Stimulated activated CD4-positive, alpha-beta T cell treated with anti-CD3 and anti-CD28 coated beads, Interleukin-2, amount 100 ng/mL, for 48 hours (primary cell): Measurements from ENCODE around the gene OR52K2.
"Not testable (repeated sequence)": the region's sequence is repeated elsewhere in the genome, so short reads cannot be mapped to it uniquely, and the experiment has no call there.

Source experiments
- DNase-seq, 2 donors: peaks; one replicate each; pipeline ENCODE4 v3.0.0-alpha.2; 2020

Gene OR52K2

DNA sequence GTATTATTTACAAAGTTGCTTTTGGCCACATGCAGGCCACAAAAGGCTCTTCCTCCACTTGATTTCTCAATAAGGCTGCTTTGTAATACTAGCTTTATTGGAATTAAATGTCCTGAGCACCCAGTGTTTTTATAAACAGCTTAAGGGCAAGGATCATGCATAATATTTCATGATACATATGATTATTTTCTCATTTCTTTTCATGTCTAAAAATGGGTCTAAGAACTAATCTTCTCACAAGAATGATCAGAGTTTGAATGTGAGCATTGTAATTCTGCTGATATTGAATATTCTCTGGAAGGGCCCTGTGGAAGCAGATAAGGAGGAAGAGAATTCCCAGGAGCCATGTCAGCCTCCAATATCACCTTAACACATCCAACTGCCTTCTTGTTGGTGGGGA lies at the start of gene OR52K2:
OR52K2 (plus strand) TSS at position 301 of the 400 bp plus-strand sequence; CDS start at position 346, 45 bp downstream.
- no peak for DNase-seq

GRCh38 chr11:4406206-4406605 lies 42.9 kb upstream of the OR52K2 start:
- not testable (repeated sequence) for DNase-seq

DNA sequence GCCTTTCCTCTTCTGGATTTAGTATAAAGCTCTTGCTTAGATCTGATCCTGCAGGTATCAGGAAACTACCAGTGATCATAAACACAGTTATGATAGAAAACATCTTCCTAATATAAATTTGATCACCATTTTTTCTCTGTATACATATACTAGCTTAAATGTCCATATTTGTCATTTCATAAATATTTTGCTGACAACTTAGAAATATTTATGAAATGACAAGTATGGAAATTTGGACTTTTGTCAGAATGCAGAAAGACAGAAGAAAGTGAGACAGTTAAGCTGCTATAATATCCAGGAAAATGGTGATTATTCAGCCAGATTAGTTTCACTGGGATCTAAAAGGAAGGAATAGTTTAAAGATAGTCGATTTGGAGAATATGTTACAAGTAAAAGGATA lies 32.8 kb upstream of the OR52K2 start:
- no peak for DNase-seq

DNA sequence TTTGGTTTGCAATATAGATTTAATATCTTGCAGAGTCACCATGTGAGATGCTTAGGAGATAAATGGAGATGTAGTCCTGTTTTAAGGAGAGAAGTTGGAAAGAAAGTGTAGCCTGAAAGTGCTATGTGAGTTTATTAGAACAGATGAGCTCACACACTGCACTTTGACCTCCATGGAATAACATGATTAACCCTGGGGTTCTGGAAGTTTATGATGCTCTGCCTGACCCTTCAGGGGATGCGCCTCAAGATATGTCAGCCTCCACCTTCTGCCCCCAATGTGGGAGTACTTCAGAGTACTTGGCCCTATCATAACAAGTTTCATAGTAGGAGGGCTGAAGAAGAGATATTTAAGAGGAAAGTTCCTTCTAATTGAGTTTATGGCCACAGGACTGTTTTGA lies 32.3 kb upstream of the OR52K2 start:
- no peak for DNase-seq

- DNase-seq, result no peak
Measured at GRCh38 chr11:4418403-4418802, 30.7 kb upstream of the OR52K2 start.

DNA sequence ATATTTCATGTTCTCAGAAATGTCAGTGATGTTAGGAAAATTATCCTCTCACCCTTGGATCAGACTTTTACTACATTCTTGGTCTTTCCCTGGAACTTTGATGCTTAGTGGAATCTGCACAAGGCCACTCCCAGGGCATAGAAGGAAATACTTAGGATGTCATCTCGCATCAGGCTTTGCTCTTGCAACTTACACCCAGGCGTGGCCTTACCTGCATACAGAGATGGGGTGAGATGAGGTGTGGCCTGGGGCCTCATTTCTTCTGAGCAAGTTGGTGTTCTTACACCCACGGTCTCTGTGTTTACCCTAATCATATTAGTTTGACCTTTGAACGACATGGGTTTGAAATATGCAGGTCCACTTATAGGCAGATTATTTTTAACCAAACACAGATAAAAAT lies 19.0 kb upstream of the OR52K2 start:
- no peak for DNase-seq

DNA sequence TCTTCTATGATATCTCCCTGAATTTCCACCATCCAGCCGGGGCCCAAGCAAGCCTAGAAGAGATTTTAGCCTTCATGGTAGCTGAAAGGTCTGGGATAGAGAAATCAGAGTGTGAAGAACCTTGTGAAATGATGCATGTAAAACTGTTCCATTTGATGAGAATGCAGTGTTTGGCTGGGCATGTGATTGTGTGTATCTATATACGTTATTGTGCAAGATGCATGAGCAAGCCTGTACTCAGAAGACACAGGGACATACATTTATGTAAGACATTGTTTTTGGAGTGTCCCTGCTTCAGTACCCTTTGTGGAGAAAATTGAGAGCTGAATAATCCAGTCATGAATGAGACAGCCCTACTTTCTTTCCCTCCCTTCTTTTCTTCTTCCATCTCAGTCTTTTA lies 15.2 kb upstream of the OR52K2 start:
- no peak for DNase-seq

DNA sequence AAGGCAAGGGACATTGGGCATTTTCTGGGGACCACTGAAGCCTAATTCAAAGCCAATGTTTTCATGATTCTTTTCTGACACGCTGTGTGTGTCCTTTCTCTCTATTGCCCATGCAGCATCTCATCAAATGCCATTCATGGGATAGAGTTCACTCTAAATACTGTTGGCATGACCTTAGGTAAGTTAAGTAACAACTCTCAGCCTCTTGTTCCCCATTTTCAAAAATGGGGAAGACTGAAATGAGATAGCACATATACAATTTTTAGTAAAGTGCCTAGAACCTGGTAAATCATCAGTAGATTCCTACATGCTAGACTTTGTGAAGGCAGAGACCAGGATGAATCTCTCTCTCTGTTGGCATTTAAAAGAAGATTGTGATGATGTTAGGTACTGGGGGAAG lies 12.7 kb upstream of the OR52K2 start:
- DNase-seq, result no peak

- DNase-seq, result no peak
Measured at GRCh38 chr11:4441515-4441914, 7.6 kb upstream of the OR52K2 start.

DNA sequence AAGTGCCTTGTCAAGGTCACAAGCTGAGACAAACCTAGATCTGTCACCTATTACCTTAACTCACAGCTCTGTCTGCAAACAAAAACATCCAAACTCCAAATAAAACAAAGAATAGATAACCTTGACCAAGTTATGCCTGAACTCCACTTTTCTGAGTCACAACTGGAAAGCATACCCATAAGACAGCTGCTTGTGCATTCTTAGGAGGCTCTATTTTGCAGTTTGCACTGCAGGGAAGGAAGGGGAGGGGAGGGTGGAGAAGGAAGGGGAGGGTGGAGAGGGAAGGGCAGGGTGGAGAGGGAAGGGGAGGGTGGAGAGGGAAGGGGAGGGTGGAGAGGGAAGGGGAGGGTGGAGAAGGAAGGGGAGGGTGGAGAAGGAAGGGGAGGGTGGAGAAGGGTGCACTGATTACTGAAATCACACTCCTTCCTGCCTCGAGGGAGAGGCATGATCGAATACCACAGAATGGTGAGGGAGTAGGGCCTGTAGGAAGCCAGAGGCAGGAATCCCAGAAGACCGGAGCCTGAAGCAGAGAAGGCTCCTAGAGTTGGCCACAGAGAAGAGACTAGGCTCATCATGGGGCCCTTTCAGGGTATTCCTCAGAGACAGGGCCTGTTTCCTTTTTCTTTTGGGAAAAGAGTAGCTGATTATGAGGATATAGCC lies 5.7 kb upstream of the OR52K2 start:
- no peak for DNase-seq

- no peak for DNase-seq
Measured at GRCh38 chr11:4453118-4453517, 4.0 kb downstream of the OR52K2 start.

DNA sequence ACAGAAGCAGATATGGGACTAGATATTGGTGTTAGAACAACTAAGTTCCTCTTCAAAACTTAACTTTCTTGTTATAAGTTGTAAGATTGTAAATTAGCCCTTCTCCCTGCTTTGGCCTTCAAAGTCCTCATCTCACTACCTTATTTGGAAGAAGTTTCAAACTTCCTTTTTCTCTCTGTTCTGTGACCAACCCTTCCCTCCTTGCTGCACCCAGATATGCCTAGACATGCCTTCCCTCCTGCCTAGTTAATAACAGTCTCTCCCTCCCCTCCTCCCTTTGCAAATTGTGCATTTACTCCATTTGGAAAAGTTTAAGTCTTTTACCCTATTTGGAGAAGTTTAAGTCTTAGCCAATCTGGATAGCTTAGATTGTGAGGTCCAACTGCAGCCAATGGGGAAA lies 4.9 kb downstream of the OR52K2 start:
- no peak for DNase-seq

GRCh38 chr11:4455419-4455818 lies 6.3 kb downstream of the OR52K2 start:
- DNase-seq, result no peak

GRCh38 chr11:4459500-4459899 lies 10.4 kb downstream of the OR52K2 start:
- no peak for DNase-seq

DNA sequence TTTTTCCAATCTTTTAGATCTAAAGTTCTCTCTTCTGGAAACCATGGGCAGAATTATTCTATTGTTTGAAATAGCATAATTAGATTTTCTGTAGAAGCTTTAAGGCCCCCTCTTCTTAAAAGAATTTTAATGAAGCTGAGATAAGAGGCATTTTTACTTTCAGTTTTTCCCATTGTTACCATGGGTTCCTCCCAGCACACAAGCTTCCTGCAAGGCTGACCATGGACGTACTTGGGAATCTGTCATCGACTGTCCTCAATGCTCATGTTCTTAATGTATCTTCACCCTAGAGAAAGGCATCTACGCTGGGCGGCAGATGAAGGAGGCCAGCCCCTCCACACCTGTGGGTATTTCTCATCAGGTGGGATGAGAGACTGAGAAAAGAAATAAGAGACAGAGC lies 11.1 kb downstream of the OR52K2 start:
- DNase-seq, result no peak

DNA sequence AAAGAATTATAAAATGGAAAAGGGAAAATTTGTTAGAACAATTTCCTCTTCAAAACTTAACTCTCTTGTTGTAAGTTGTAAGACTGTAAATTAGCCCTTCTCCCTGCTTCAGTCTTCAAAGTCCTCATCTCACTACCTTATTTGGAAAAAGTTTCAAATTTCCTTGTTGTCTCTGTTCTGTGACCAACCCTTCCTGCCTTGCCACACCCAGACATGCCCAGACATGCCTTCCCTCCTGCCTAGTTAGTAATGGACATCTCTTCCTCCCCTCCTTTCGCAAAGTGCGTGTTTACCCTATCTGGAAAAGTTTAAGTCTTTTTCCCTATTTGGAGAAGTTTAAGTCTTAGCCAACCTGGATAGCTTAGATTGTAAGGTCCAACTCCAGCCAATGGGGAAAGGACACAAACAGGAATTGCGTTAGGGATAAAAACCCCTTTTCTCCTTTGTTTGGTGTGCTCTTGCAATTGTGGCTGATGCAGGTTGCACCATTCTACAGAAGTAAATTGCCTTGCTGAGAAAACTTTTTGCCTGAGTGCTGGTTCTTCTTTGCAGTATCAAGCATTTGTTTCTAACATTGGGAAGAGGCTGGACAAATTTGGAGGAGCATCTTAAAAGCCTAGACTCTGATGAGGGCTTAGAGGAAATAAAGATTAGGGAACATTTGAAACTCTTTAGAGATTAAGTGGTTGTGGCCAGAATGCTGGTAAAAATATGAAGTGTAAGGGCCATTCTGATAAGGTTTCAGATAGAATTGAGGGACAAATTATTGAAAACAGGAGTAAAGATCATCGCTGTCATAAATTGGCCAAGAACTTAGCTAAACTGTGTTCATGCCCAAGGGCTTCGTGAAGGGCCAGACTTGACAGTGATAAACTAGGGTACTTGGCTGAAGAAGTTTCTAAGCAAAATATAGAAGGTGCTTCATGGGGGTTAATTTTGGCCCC lies 15.4 kb downstream of the OR52K2 start:
- DNase-seq, result no peak

DNA sequence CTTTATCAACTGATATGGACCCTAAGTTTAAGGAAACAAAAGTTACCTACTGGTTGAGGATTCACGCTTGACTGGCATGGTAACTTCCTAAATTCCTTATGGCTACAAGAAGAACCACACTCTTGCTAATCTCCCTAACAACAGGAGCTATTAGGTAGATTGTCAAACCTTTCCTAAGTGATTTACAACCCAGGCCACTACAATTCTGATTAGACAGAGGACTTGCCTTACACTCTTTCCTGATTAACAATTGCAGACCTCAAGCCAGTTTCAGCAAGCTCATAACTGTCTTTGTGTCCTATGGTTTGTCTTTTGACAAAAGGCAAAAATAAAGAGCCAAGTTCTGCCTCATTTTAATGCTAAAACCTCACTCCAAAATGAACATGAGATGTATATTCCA lies 16.3 kb downstream of the OR52K2 start:
- DNase-seq, result no peak

DNA sequence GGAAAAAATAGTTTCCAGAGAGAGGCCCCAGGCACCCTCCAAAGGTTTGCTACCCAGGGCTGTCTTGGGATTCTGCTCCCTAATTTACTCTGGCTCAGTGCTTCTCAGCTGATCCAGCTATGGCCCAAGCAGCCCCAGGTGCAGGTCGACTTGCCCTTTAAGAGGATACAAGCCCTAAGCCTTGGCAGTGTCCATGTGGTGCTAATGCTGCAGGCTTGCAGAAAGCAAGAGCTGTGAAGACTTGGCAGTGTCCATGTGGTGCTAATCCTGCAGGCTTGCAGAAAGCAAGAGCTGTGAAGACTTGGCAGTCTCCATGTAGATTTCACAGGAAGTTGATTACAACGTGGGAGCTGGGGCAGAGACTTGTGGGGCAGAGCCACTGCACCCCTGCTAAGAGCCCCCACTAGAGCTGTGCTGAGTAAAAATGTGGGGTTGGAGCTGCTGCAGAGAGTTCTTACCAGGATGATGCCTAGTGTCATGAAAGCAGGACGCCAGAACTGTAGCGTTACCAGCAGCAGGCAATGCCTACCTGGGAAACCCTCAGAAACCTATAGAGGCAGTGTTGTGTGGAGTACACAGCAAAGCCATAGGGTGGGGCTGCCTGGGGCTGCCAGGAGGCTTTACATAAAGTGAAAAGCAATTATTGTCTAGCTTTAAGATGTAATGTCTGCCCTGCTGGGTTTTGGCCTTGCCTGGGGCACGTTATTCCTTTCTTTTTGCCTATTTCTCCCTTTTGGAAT lies 17.2 kb downstream of the OR52K2 start:
- DNase-seq, result no peak

DNA sequence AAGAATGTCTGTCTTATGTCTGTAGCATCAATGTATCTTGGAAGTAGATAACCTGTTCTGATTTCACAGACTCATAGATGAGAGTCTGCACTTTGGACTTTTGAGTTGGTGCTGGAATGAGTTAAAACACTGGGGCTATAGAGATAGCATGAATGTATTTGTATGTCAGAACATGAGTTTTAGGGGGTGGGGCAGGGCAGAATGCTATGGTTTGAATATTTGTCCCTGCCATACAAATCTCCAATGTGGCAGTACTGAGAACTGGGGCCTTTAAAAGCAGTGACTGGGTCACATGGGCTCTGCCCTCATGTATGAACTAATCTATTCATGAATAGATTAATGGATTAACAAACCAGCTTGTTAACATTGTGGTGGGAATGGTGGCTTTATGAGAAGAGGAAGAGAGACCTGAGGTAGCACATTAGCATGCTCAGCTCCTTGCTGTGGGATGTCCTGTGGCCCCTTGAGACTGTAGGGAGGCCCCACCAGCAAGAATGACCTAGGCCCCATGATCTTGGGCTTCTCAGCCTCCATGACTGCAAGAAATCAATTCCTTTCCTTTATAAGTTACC lies 17.9 kb downstream of the OR52K2 start:
- DNase-seq, result no peak

DNA sequence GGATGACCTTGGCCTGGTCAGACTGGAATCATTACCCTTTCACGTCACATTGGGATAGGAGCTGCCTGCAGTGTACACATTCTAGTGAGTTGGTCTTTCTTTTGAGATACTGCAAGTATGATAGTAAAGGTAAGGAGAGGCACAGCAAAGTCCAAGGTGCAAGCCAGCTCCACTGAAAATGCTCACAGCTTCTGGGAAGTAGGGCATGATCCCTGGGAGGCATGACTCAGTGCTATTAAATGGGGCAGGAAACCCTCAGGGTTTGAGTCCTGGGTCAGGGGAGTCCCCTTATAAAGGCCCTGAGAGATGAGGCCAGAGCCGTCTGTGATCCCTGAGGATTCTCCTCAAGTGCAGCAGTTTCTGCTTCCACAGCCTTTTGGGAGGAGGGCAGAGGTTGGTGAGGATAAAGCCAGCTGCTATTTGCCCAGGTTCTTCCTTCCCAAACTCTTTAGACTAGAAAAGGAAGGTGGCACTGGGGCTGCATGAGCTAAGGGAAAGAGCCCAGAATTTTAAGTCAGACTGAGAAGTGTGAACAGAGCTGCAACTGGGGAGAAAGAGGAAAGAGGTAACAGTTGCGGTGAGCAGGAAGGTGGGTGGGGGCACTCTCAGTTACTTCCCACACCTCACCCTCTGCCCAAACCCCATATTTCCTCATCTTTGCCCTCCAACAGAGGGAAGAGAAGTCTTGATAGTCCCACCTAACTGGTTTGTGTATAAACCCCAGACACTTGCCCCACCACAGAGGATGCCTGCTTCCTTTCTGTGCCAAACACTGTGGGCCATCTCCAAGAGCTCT lies 18.9 kb downstream of the OR52K2 start:
- no peak for DNase-seq

DNA sequence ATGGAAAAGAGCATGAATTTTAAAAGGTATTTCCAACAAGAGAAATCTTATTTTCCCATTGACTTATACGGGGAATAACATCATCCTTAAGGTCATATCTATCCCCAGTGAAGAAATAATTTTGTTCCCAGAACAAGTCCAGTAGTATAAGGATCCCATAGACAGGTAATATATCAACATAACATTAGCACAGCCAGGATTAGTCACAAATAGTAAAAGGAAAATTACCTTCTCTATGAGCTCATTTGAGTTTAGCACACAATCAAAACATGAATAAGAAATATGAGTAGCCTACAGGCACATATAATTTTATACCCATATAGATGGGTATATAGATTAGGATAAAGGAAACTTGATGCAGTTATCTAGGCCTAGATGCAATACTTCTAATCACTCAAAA lies 30.5 kb downstream of the OR52K2 start:
- no peak for DNase-seq

DNA sequence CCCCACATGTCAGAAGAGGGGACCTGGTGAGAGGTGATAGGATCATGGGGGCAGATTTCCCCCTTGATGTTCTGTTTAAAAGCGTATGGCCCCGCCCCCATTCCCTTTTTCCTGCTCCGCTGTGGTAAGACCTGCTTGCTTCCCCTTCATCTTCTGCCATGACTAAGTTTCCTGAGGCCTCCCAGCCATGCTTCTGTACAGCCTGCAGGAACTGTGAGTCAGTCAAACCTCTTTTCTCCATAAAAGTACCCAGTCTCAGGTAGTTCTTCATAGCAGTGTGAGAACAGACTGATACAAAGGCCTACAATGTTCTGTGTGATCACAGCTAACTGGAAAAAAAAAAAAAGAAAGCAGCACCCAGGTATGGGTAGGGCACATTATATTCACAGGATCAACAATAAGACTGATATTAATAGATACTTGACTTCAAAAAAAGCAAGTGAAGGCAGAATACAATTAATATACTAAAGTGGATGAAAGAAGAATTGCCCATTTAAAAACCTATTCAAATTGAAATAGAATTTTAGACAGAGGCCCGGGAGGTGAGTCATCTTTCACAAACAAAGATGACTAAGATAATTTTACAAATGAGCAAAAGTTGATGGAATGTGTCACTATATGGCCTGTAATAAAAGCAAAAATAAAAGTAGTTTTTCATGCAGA lies 31.6 kb downstream of the OR52K2 start:
- DNase-seq, result no peak
